WERI-Rb-1 (cell line): ENCODE data around the gene ABCD2.
"Not testable (repeated sequence)": the region's sequence is repeated elsewhere in the genome, so short reads cannot be mapped to it uniquely, and the experiment has no call there.

Experiments used
- DNase-seq: peaks from one replicate; pipeline ENCODE4 v3.0.0-alpha.2; 2020
- H3K27ac ChIP-seq: fragments of 250-450 bp; sonication (Bioruptor Pico); 2 replicates; pipeline ENCODE4 v1.5.1; 2020; ENCODE audit warnings: mild to moderate bottlenecking, moderate library complexity
- H3K27me3 ChIP-seq: fragments of 250-450 bp; sonication (Bioruptor Pico); 2 replicates; pipeline ENCODE4 v1.5.1; 2021; ENCODE audit warnings: mild to moderate bottlenecking, low read depth, moderate library complexity; ENCODE audit not compliant: insufficient read depth, severe bottlenecking
- H3K36me3 ChIP-seq: fragments of 250-450 bp; sonication (Bioruptor Pico); 2 replicates; pipeline ENCODE4 v1.5.1; 2020; ENCODE audit warnings: mild to moderate bottlenecking, moderate library complexity
- H3K4me3 ChIP-seq: 2 replicates; pipeline ENCODE4 v1.5.1; 2011; ENCODE audit warnings: low read depth, mild to moderate bottlenecking, control low read depth, low read length
- H3K9me3 ChIP-seq: fragments of 250-450 bp; sonication (Bioruptor Pico); 2 replicates; pipeline ENCODE4 v1.5.1; 2021; ENCODE audit warnings: mild to moderate bottlenecking, moderate library complexity; ENCODE audit not compliant: severe bottlenecking
- TF ChIP-seq, protein P1 (sequence below): IDR thresholded peaks from 2 replicates; pipeline ENCODE4 v1.5.1; 2011; ENCODE audit warnings: low read depth, mild to moderate bottlenecking, control low read depth, inconsistent platforms, low read length

The ABCD2 gene

DNA sequence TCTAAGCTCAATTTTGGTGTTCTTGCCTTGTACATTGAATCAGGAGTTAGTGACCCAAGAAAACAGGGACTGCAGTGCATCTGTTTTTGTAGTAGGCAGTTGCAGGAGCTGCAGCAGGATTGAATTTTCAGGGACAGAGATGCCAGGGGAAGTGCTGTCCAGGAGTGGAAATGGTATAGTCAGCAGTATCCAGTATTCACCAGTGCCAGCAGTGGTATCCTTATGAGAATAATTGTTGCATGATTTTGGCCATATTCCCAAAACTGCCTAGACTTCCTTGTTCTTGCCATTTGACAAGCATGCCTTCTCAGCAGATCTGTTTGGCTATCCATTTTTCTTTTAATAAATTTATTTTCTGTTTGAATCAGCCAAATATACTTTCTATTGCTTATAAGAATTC lies 18.6 kb upstream of the ABCD2 start:
- H3K9me3 ChIP-seq, result no peaks in the 10 kb centered on the region
- no peak overlapping the region for H3K4me3 ChIP-seq
- TF ChIP-seq, protein P1, sequence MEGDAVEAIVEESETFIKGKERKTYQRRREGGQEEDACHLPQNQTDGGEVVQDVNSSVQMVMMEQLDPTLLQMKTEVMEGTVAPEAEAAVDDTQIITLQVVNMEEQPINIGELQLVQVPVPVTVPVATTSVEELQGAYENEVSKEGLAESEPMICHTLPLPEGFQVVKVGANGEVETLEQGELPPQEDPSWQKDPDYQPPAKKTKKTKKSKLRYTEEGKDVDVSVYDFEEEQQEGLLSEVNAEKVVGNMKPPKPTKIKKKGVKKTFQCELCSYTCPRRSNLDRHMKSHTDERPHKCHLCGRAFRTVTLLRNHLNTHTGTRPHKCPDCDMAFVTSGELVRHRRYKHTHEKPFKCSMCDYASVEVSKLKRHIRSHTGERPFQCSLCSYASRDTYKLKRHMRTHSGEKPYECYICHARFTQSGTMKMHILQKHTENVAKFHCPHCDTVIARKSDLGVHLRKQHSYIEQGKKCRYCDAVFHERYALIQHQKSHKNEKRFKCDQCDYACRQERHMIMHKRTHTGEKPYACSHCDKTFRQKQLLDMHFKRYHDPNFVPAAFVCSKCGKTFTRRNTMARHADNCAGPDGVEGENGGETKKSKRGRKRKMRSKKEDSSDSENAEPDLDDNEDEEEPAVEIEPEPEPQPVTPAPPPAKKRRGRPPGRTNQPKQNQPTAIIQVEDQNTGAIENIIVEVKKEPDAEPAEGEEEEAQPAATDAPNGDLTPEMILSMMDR, result no peak
- H3K36me3 ChIP-seq, result no peaks in the 10 kb centered on the region
- no peak for DNase-seq
- H3K27ac ChIP-seq, result no peak overlapping the region
- peaks cover 2% of the 10 kb centered on the region for H3K27me3 ChIP-seq

DNA sequence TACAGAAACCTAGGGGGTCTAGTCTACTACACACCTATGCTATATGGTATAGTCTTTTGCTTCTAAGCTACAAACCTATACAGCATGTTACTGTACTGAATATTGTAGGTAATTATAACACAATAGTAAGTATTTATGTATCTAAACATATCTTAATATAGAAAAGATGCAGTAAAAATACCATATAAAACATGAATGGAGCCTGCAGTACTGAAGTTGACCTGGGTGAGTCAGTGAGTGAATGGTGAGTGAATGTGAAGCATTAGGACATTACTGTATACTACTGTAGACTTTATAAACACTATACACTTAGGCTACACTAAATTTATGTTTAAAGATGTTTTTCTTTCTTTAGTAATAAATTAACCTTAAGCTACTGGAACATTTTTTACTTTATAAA lies 13.1 kb upstream of the ABCD2 start:
- Histone ChIP-seq H3K27me3 (peaks cover 2% of the 10 kb centered on the region), H3K4me3 (no peak overlapping the region), H3K27ac (no peak overlapping the region), H3K36me3 (no peaks in the 10 kb centered on the region), H3K9me3 (no peaks in the 10 kb centered on the region)
- TF ChIP-seq, protein P1, result no peak
- no peak for DNase-seq

DNA sequence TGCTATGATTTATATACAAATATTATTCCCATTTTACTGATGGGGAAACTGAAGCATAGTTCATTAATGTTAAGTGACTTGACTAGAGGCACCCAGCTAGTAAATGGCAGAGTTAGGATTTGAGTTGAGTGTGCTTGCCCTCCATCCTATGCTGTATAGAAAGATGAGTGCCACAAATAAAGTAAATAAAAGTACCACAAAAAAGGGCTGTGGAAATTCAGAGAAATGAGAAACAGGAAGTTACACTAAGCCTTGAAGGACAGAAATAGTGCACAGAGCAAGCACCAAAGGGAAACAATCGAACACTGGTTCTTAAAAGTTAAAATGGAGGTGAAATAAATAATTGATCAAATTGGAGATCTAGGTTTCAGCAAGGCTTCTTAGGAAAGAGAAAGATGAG lies 9.2 kb upstream of the ABCD2 start:
- Histone ChIP-seq H3K4me3 (no peak overlapping the region), H3K27me3 (no peaks in the 10 kb centered on the region), H3K36me3 (no peaks in the 10 kb centered on the region), H3K9me3 (no peaks in the 10 kb centered on the region), H3K27ac (no peak overlapping the region)
- TF ChIP-seq, protein P1, result no peak
- DNase-seq, result no peak

DNA sequence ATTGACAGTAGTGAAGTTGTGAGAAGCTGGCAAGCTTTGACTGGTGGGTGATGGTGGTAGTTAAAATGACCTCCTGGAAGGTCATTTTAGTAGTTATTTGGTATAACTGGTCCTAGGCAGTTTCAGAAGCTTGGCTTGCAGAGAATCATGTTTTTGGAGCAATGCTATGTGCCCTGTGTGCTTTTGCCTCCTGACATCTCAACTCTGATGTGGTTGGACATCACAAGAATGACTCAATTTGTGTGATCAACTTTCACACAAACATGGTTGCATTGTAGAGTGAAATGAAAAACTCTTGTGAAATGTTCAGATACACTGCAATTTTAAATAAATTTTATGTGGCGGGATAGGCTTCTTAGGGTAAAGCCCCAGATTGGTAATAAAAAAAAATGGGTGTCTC lies 8.3 kb upstream of the ABCD2 start:
- H3K27ac ChIP-seq, result no peak overlapping the region
- no peak for DNase-seq
- H3K36me3 ChIP-seq, result no peaks in the 10 kb centered on the region
- H3K4me3 ChIP-seq, result no peak overlapping the region
- TF ChIP-seq, protein P1, result no peak
- no peaks in the 10 kb centered on the region for H3K27me3 ChIP-seq
- no peaks in the 10 kb centered on the region for H3K9me3 ChIP-seq

DNA sequence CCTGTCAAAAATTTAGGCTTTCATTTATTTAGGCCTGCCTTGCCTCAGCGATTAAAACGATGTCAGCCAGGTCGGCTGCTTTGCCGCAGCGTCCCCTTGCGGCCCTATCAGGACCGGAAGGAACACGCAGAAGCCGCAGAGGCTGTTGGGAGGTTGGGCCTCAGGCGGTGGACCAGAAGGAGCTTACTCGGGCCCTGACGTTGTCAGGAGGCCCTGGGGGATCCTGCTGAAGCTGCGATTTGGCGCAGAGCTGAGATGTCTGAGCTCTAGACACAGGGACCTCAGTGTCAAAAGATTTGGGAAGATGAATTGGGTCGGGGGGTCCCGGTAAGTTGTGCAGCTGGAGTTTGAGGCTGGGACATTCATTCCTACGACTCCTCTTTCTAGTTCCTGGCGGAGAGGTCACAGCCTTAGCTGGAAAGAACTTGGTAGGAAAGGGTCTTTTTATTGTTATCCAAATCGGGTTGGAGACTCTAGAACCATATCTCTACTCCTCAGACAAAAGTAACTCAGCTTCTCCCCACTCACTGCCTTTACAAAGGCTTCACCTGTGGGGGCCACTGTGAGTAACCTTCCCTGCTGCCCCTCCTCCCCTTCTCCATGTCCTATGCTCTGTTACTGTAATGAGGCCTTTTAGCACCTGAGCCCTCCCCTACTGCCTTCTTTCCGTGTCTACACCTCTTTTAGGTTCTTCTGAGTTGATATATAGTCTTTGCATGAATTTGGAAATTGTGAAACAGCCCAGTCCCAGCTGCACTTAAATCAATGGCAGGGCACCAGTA lies 6.6 kb upstream of the ABCD2 start:
- H3K36me3 ChIP-seq, result no peaks in the 10 kb centered on the region
- TF ChIP-seq, protein P1, result no peak
- no peak for DNase-seq
- H3K4me3 ChIP-seq, result no peak overlapping the region
- no peaks in the 10 kb centered on the region for H3K27me3 ChIP-seq
- no peak overlapping the region for H3K27ac ChIP-seq
- H3K9me3 ChIP-seq, result no peaks in the 10 kb centered on the region

DNA sequence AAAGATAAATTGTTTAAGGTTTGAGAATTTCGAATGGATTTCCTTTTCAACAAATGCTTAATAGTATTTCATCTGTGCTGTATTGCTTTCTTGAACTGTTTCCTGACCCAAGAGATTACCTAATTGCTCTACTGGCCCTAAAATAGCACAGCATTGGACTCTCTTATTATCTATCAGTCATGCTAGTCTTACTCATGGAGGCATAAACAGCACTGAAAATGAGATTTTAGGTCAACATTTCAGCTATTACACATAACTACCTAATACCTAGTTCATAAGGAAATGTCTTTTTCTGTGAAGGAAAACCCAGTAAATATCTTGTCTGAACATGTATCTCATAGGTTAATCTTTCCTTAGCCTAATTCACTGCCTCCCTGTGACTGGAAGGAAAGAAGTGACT lies 4.3 kb upstream of the ABCD2 start:
- no peaks in the 10 kb centered on the region for H3K36me3 ChIP-seq

DNA sequence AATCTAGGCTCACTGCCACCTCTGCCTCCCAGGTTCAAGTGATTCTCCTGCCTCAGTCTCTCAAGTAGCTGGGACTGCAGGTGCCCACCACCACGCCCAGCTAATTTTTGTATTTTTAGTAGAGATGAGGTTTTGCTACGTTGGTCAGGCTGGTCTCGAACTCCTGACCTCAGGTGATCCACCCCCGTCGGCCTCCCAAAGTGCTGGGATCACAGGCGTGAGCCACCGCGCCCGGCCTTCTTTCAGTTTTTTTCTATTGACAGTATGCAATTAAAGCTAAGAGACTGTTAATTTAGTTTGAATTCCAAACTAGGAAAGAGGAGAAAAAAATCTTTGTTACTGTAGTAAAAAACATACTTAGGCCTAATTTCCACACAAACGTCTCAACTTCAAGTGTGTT lies 3.6 kb upstream of the ABCD2 start:
- DNase-seq, H3K27ac ChIP-seq, H3K36me3 ChIP-seq, H3K9me3 ChIP-seq, H3K27me3 ChIP-seq, H3K4me3 ChIP-seq: not testable (repeated sequence)

More for the DNA sequence above, 4.3 kb upstream of the ABCD2 start:
- no peak for DNase-seq
- no peaks in the 10 kb centered on the region for H3K9me3 ChIP-seq
- H3K27me3 ChIP-seq, result no peaks in the 10 kb centered on the region
- no peak overlapping the region for H3K27ac ChIP-seq
- H3K4me3 ChIP-seq, result no peak overlapping the region
- TF ChIP-seq, protein P1, result no peak
